IMR-90 (cell line): ENCODE measurements around the gene AOPEP. TPM values are rescaled to one million over a fixed set of nuclear protein-coding genes. Genes with fewer than 3 reads are reported as not detected.

Experiments used
- ATAC-seq: fragments of 200-7000 bp; cut with Tn5 transposase; 2 replicates; pipeline ENCODE4 v1.9.1; 2020; ENCODE audit warnings: low read depth, mild to moderate bottlenecking, moderate library complexity
- BruUV-seq: library from RNA; stranded (reverse); fragments of 400-500 nt; replicated peaks from 2 replicates; lab custom pipeline; 2021; lab: Mats Ljungman, UMichigan
- CTCF ChIA-PET: fragments of 300-600 bp; formaldehyde crosslinking; extraction: SDS; loops from one replicate; lab custom pipeline; 2021; ENCODE audit warnings: antibody characterized with exemption; lab: Yijun Ruan, JAX
- POLR2A ChIA-PET: fragments of 300-600 bp; sonication (Branson Sonifier 250); formaldehyde crosslinking; loops from one replicate; lab custom pipeline; 2022; ENCODE audit warnings: antibody characterized with exemption; ENCODE audit not compliant: unreplicated experiment; lab: Charles Lee
- DNase-seq: peaks from one replicate; pipeline ENCODE4 v3.0.0; 2013
- H2AFZ ChIP-seq: replicated peaks from 2 replicates; pipeline ENCODE3; 2013; ENCODE audit warnings: low read length, mild to moderate bottlenecking; ENCODE audit not compliant: poor library complexity
- H2AK5ac ChIP-seq: 2 replicates; pipeline ENCODE4 v1.6.1; 2013; ENCODE audit warnings: low read depth, low read length, inconsistent platforms
- H2AK9ac ChIP-seq: replicated peaks from 2 replicates; pipeline ENCODE3; 2013; ENCODE audit warnings: mild to moderate bottlenecking, low read depth, low read length, moderate library complexity; ENCODE audit not compliant: poor library complexity
- H2BK120ac ChIP-seq: 2 replicates; pipeline ENCODE4 v1.6.1; 2013; ENCODE audit warnings: low read depth, low read length, inconsistent platforms
- H2BK15ac ChIP-seq: 3 replicates; pipeline ENCODE4 v1.6.1; 2013; ENCODE audit warnings: low read depth, low read length, inconsistent platforms
- H2BK20ac ChIP-seq: 2 replicates; pipeline ENCODE4 v1.6.1; 2013; ENCODE audit warnings: low read depth, mild to moderate bottlenecking, inconsistent platforms, low read length, moderate library complexity
- H2BK5ac ChIP-seq: 2 replicates; pipeline ENCODE4 v1.6.1; 2013; ENCODE audit warnings: mild to moderate bottlenecking, low read depth, low read length, inconsistent platforms; ENCODE audit not compliant: poor library complexity, severe bottlenecking
- H3K14ac ChIP-seq: replicated peaks from 2 replicates; pipeline ENCODE4 v1.6.1; 2013; ENCODE audit warnings: low read depth, low read length, inconsistent platforms
- H3K18ac ChIP-seq: 2 replicates; pipeline ENCODE4 v1.6.1; 2013; ENCODE audit warnings: low read depth, low read length, control low read depth
- H3K23ac ChIP-seq: 2 replicates; pipeline ENCODE4 v1.6.1; 2013; ENCODE audit warnings: low read depth, low read length, inconsistent platforms
- H3K27ac ChIP-seq: 2 replicates; pipeline ENCODE4 v1.5.1; 2013; ENCODE audit warnings: mild to moderate bottlenecking, control low read depth, low read length; ENCODE audit not compliant: insufficient read depth
- H3K27me3 ChIP-seq: 2 replicates; pipeline ENCODE4 v1.6.1; 2013; ENCODE audit warnings: low read length; ENCODE audit not compliant: control insufficient read depth, insufficient read depth
- H3K36me3 ChIP-seq: 2 replicates; pipeline ENCODE4 v1.6.1; 2013; ENCODE audit warnings: low read length, mixed read lengths; ENCODE audit not compliant: control insufficient read depth, insufficient read depth
- H3K4ac ChIP-seq: 2 replicates; pipeline ENCODE4 v1.6.1; 2013; ENCODE audit warnings: low read depth, low read length, inconsistent platforms
- H3K4me1 ChIP-seq: 2 replicates; pipeline ENCODE4 v1.6.1; 2013; ENCODE audit warnings: low read length, mixed read lengths; ENCODE audit not compliant: control insufficient read depth, insufficient read depth
- H3K4me2 ChIP-seq: 2 replicates; pipeline ENCODE4 v1.6.1; 2013; ENCODE audit warnings: low read depth, mild to moderate bottlenecking, control low read depth, low read length, moderate library complexity
- H3K4me3 ChIP-seq: 2 replicates; pipeline ENCODE4 v1.5.1; 2013; ENCODE audit warnings: low read depth, mild to moderate bottlenecking, control low read depth, low read length, moderate library complexity; ENCODE audit not compliant: insufficient read depth
- H3K56ac ChIP-seq: 2 replicates; pipeline ENCODE4 v1.6.1; 2013; ENCODE audit warnings: low read length, inconsistent platforms; ENCODE audit not compliant: insufficient read depth; ENCODE audit errors: extremely low read depth
- H3K79me1 ChIP-seq, 2 experiments: 2 replicates each; pipeline ENCODE4 v1.6.1; 2013; ENCODE audit warnings: low read length in 2 of 2, inconsistent platforms in 1 of 2, low read depth in 1 of 2
- H3K9ac ChIP-seq: 2 replicates; pipeline ENCODE4 v1.6.1; 2013; ENCODE audit warnings: low read depth, low read length, control low read depth
- H3K9me1 ChIP-seq: 2 replicates; pipeline ENCODE4 v1.6.1; 2013; ENCODE audit warnings: low read length, inconsistent platforms; ENCODE audit not compliant: insufficient read depth
- H3K9me3 ChIP-seq: 2 replicates; pipeline ENCODE4 v1.6.1; 2013; ENCODE audit warnings: low read length; ENCODE audit not compliant: control insufficient read depth, insufficient read depth
- H4K20me1 ChIP-seq: 2 replicates; pipeline ENCODE4 v1.6.1; 2013; ENCODE audit warnings: low read length, inconsistent platforms; ENCODE audit not compliant: insufficient read depth
- H4K5ac ChIP-seq: 2 replicates; pipeline ENCODE4 v1.6.1; 2013; ENCODE audit warnings: mild to moderate bottlenecking, low read depth, low read length, control low read depth
- H4K8ac ChIP-seq, 2 experiments: 2 replicates each; pipeline ENCODE4 v1.6.1; 2013; ENCODE audit warnings: low read depth in 2 of 2, low read length in 2 of 2, control low read depth in 1 of 2, inconsistent platforms in 1 of 2
- H4K91ac ChIP-seq: 2 replicates; pipeline ENCODE4 v1.6.1; 2013; ENCODE audit warnings: low read depth, low read length, inconsistent platforms; ENCODE audit not compliant: insufficient read depth
- CHD1 ChIP-seq: IDR thresholded peaks from 2 replicates; pipeline ENCODE4 v1.6.1; 2012; ENCODE audit warnings: low read depth, low read length, improper control_type of control experiment
- FOS ChIP-seq: fragments of 150-350 bp; IDR thresholded peaks from 2 replicates; pipeline ENCODE4 v1.6.1; 2016; ENCODE audit warnings: low read depth, low read length
- MXI1 ChIP-seq: IDR thresholded peaks from 2 replicates; pipeline ENCODE4 v1.6.1; 2012; ENCODE audit warnings: low read depth, mild to moderate bottlenecking, low read length, moderate library complexity, borderline replicate concordance
- POLR2A ChIP-seq: IDR thresholded peaks from 2 replicates; pipeline ENCODE4 v1.6.1; 2012; ENCODE audit warnings: mild to moderate bottlenecking, low read depth, low read length
- RCOR1 ChIP-seq: IDR thresholded peaks from 2 replicates; pipeline ENCODE4 v1.6.1; 2012; ENCODE audit warnings: mild to moderate bottlenecking, low read length, improper control_type of control experiment; ENCODE audit not compliant: insufficient replicate concordance
- RFX5 ChIP-seq: IDR thresholded peaks from 2 replicates; pipeline ENCODE4 v1.8.0; 2012; ENCODE audit warnings: low read depth, mild to moderate bottlenecking, low read length, moderate library complexity
- SMC3 ChIP-seq: fragments of 150-350 bp; IDR thresholded peaks from 2 replicates; pipeline ENCODE4 v1.6.1; 2016; ENCODE audit warnings: low read depth, mild to moderate bottlenecking, antibody characterized with exemption, low read length, moderate library complexity
- WGBS, 2 experiments: methylation state at CpG; one replicate each; pipeline versions ENCODE4 v1.1.5 to v1.1.7; 2013; ENCODE audit warnings: missing lambda C conversion rate in 2 of 2; ENCODE audit not compliant: insufficient read length in 1 of 2; ENCODE audit errors: extremely low coverage in 2 of 2; 5-methylcytosine and 5-hydroxymethylcytosine counted together
- dilution Hi-C: fragments of 300-500 bp; cut with HindIII; formaldehyde crosslinking; loops from one replicate; pipeline ENCODE4 v1.14.3; 2018; ENCODE audit warnings: low sequenced_read_pairs; ENCODE audit not compliant: unreplicated experiment
- in situ Hi-C: fragments of 300-500 bp; cut with MboI; formaldehyde crosslinking; loops from 3 replicates; pipeline ENCODE4 v1.14.3; 2019; ENCODE audit warnings: low sequenced_read_pairs, inconsistent platforms, mixed read lengths
- intact Hi-C: fragments of 100-400 bp; cut with micrococcal nuclease; formaldehyde crosslinking; loops from 2 replicates; pipeline ENCODE4 v1.10.0; 2022
- polyA plus RNA-seq, 3 experiments: library from polyadenylated mRNA; depleted of rRNA; stranded (reverse); fragments of >200 nt; gene quantifications; 2 replicates each; pipeline ENCODE4 v1.2.3, GENCODE V29; 2012; ENCODE audit warnings: low replicate concordance in 1 of 3
- total RNA-seq: library from RNA; depleted of rRNA; stranded (reverse); fragments of >200 nt; gene quantifications from 2 replicates; pipeline ENCODE4 v1.2.3, GENCODE V29; 2012
- TF ChIP-seq, protein P1 (sequence below): fragments of 150-350 bp; IDR thresholded peaks from 2 replicates; pipeline ENCODE4 v1.6.1; 2016; ENCODE audit warnings: low read depth, mild to moderate bottlenecking, low read length, moderate library complexity, borderline replicate concordance

AOPEP gene
- total and polyA plus RNA-seq, 2 of the 4 experiments (the other 2 are of a cell fraction), result 34.9 to 38.7 TPM

DNA sequence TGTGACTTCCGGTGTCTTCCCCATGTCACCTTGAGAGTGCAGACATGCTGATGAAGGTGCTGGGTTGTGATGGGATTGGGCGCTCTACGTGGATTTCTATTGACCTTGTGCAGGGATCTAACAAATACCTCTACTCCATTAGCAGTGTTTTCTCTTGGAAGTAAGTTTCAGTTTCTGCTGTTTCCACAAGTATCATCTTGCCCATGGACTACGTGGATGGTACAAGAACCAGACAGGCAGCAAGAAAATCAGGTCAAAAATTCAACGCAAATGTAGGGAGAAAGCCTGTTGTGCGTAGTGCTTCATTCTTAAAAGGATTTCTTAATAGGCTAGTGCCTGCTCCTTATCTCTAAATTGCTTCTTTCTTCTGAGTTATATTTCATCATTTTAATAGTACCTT is 60.8 kb downstream of the AOPEP start:
- BruUV-seq, result no TSS peak
- H3K36me3 ChIP-seq, result no peaks in the 10 kb centered on the region
- TF ChIP-seq FOS (no peak), RFX5 (no peak), MXI1 (no peak), POLR2A (no peak), SMC3 (no peak), RCOR1 (no peak), CHD1 (no peak)
- TF ChIP-seq, protein P1, sequence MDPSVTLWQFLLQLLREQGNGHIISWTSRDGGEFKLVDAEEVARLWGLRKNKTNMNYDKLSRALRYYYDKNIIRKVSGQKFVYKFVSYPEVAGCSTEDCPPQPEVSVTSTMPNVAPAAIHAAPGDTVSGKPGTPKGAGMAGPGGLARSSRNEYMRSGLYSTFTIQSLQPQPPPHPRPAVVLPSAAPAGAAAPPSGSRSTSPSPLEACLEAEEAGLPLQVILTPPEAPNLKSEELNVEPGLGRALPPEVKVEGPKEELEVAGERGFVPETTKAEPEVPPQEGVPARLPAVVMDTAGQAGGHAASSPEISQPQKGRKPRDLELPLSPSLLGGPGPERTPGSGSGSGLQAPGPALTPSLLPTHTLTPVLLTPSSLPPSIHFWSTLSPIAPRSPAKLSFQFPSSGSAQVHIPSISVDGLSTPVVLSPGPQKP, result no peak
- H4K5ac ChIP-seq, result no peak overlapping the region
- no peak overlapping the region for H3K9ac ChIP-seq
- no peak overlapping the region for H3K4ac ChIP-seq
- H3K9me3 ChIP-seq, result no peaks in the 10 kb centered on the region
- H2AK5ac ChIP-seq, result no peak overlapping the region
- dilution Hi-C loops (no loop called here), intact Hi-C loops (no loop called here), in situ Hi-C loops (loop anchor here (10.0 kb wide), 1 partner anchor 238 kb away; no protein-coding TSS in a partner anchor)
- no peak overlapping the region for H4K8ac ChIP-seq
- H3K4me3 ChIP-seq, result no peak overlapping the region
- H3K4me2 ChIP-seq, result no peak overlapping the region
- DNase-seq (no peak), ATAC-seq (no peak)
- no peak overlapping the region for H2AFZ ChIP-seq
- peaks cover 0 to 9% of the 10 kb centered on the region in 2 experiments; a peak in 2 of 4 replicates for H3K79me1 ChIP-seq
- peak overlapping the region; percentile 3; the same call in 2 of the 3 replicates for H2BK15ac ChIP-seq
- H3K18ac ChIP-seq, result no peak overlapping the region; the same call in 1 of the 2 replicates
- peaks cover 7% of the 10 kb centered on the region for H3K9me1 ChIP-seq
- no peak overlapping the region for H2BK120ac ChIP-seq
- no peaks in the 10 kb centered on the region for H4K20me1 ChIP-seq
- H3K14ac ChIP-seq, result no peak overlapping the region
- H3K27ac ChIP-seq, result no peak overlapping the region
- no peak overlapping the region for H2AK9ac ChIP-seq
- CTCF ChIA-PET, result no interaction called here
- no peak overlapping the region for H3K56ac ChIP-seq
- H2BK20ac ChIP-seq, result no peak overlapping the region
- no CpG with 5 or more reads among the region's 6 CpGs for WGBS, 2 experiments
- no peak overlapping the region for H2BK5ac ChIP-seq
- no peak overlapping the region for H3K23ac ChIP-seq
- H3K4me1 ChIP-seq, result peaks cover 9% of the 10 kb centered on the region
- H4K91ac ChIP-seq, result no peak overlapping the region
- POLR2A ChIA-PET, result no interaction called here
- H3K27me3 ChIP-seq, result no peaks in the 10 kb centered on the region
